Stimulated activated naive CD8-positive, alpha-beta T cell treated with anti-CD3 and anti-CD28 coated beads, Interleukin-15, Interleukin-2, amounts not matched to agents 100 U/mL and 50 U/mL, for 24 hours (primary cell): ENCODE measurements around the gene COL16A1.
A peak's percentile ranks its signal among the peaks of the same experiment; 100 is the strongest.

Experiments used
- ATAC-seq: fragments of 150-1000 bp; cut with Tn5 transposase; one replicate; pipeline ENCODE4 v1.10.0; 2021
- DNase-seq: peaks from one replicate; pipeline ENCODE4 v3.0.0; 2021

COL16A1 gene

GRCh38 chr1:31703431-31704270, at the start of gene COL16A1:
Gene COL16A1, minus strand, starts transcription at chr1:31704017. Its CDS starts 1,824 bp downstream, at chr1:31702193.
- DNase-seq (no peak), ATAC-seq (no peak)

GRCh38 chr1:31752952-31753475, 49.2 kb upstream of the COL16A1 start:
- DNase-seq (no peak), ATAC-seq (no peak)

- ATAC-seq = peak; percentile 26
- no peak for DNase-seq
Measured at GRCh38 chr1:31752258-31752657, 48.4 kb upstream of the COL16A1 start.

GRCh38 chr1:31751822-31752241, 48.0 kb upstream of the COL16A1 start:
- DNase-seq (no peak), ATAC-seq (no peak)

- ATAC-seq (peak; percentile 48), DNase-seq (peak; percentile 32)
Measured at GRCh38 chr1:31750858-31751510, 47.2 kb upstream of the COL16A1 start.

- DNase-seq = no peak
- no peak for ATAC-seq
Measured at GRCh38 chr1:31749785-31750735, 46.2 kb upstream of the COL16A1 start.

GRCh38 chr1:31748365-31748764, 44.5 kb upstream of the COL16A1 start:
- ATAC-seq = no peak
- DNase-seq = no peak

GRCh38 chr1:31747304-31747703, 43.5 kb upstream of the COL16A1 start:
- ATAC-seq = no peak
- DNase-seq = no peak

GRCh38 chr1:31746687-31747086, 42.9 kb upstream of the COL16A1 start:
- ATAC-seq (no peak), DNase-seq (no peak)

- DNase-seq (no peak), ATAC-seq (no peak)
Measured at GRCh38 chr1:31745946-31746670, 42.3 kb upstream of the COL16A1 start.

- peak; percentile 47 for ATAC-seq
- peak; percentile 72 for DNase-seq
Measured at GRCh38 chr1:31745096-31745945, 41.5 kb upstream of the COL16A1 start.

- no peak for DNase-seq
- ATAC-seq = no peak
Measured at GRCh38 chr1:31744165-31744888, 40.5 kb upstream of the COL16A1 start.

GRCh38 chr1:31742462-31743212, 38.8 kb upstream of the COL16A1 start:
- ATAC-seq (no peak), DNase-seq (no peak)

- ATAC-seq = peak; percentile 53
- DNase-seq = peak; percentile 47
Measured at GRCh38 chr1:31739346-31739745, 35.5 kb upstream of the COL16A1 start.

GRCh38 chr1:31736675-31737074, 32.9 kb upstream of the COL16A1 start:
- ATAC-seq (no peak), DNase-seq (no peak)

GRCh38 chr1:31735571-31735970, 31.8 kb upstream of the COL16A1 start:
- no peak for ATAC-seq
- no peak for DNase-seq

GRCh38 chr1:31734582-31735107, 30.8 kb upstream of the COL16A1 start:
- DNase-seq (no peak), ATAC-seq (no peak)

GRCh38 chr1:31733389-31734219, 29.8 kb upstream of the COL16A1 start:
- ATAC-seq (no peak), DNase-seq (no peak)
